Neuron (in vitro differentiated cells): ENCODE measurements around the gene SEL1L.

Experiments
- H2AFZ ChIP-seq: one replicate; pipeline ENCODE4 v1.6.1; 2013; ENCODE audit warnings: low read depth, mild to moderate bottlenecking, inconsistent platforms, low read length, moderate library complexity
- H3K27me3 ChIP-seq: one replicate; pipeline ENCODE4 v1.6.1; 2013; ENCODE audit warnings: low read length; ENCODE audit not compliant: insufficient read depth
- H3K36me3 ChIP-seq: one replicate; pipeline ENCODE4 v1.6.1; 2013; ENCODE audit warnings: low read length; ENCODE audit not compliant: insufficient read depth
- H3K4me1 ChIP-seq: one replicate; pipeline ENCODE4 v1.6.1; 2013; ENCODE audit warnings: low read length; ENCODE audit not compliant: insufficient read depth
- H3K4me3 ChIP-seq: 2 replicates; pipeline ENCODE4 v1.5.1; 2013; ENCODE audit warnings: mild to moderate bottlenecking, low read length, moderate library complexity
- H3K9me3 ChIP-seq: one replicate; pipeline ENCODE4 v1.6.1; 2013; ENCODE audit warnings: low read length

SEL1L gene

GRCh38 chr14:81427348-81428058 is 106.2 kb downstream of the SEL1L start:
- Histone ChIP-seq H3K4me1 (peaks cover 10% of the 10 kb centered on the region), H3K9me3 (no peaks in the 10 kb centered on the region), H3K36me3 (peaks cover 8% of the 10 kb centered on the region), H3K4me3 (no peak overlapping the region), H2AFZ (no peak overlapping the region), H3K27me3 (no peaks in the 10 kb centered on the region)

GRCh38 chr14:81423504-81423903 is 110.1 kb downstream of the SEL1L start:
- Histone ChIP-seq H3K4me3 (no peak overlapping the region), H2AFZ (no peak overlapping the region), H3K9me3 (no peaks in the 10 kb centered on the region), H3K27me3 (no peaks in the 10 kb centered on the region), H3K4me1 (peaks cover 10% of the 10 kb centered on the region), H3K36me3 (peaks cover 12% of the 10 kb centered on the region)
